Thoracic aorta (tissue), 2 donors: ENCODE measurements around the gene BCAS1. TPM values are rescaled to one million over a fixed set of nuclear protein-coding genes. Genes with fewer than 3 reads are reported as not detected.
A peak's percentile ranks its signal among the peaks of the same experiment; 100 is the strongest.

Experiments used
- ATAC-seq: fragments of 150-250 bp; one replicate; pipeline ENCODE4 v1.8.0; 2017; ENCODE audit warnings: low read depth; ENCODE audit not compliant: insufficient number of reproducible peaks, low FRiP score
- DNase-seq: peaks from one replicate; pipeline ENCODE4 v3.0.0-alpha.2; 2020; ENCODE audit warnings: low spot score
- H3K27ac ChIP-seq, 2 donors: fragments of 200-600 bp; sonication (generic); 1 replicate in 1 of 2; 2 replicates in 1 of 2; pipeline ENCODE4 v1.5.1; 2016; ENCODE audit warnings: mild to moderate bottlenecking in 2 of 2, moderate library complexity in 2 of 2
- H3K27me3 ChIP-seq: fragments of 200-600 bp; sonication (generic); replicated peaks from 2 replicates; pipeline ENCODE4 v1.6.0; 2016; ENCODE audit warnings: mild to moderate bottlenecking; ENCODE audit not compliant: insufficient read depth
- H3K36me3 ChIP-seq: fragments of 200-600 bp; sonication (generic); one replicate; pipeline ENCODE4 v1.5.1; 2016
- H3K4me1 ChIP-seq, 2 donors: fragments of 200-600 bp; sonication (generic); 1 replicate in 1 of 2; 2 replicates in 1 of 2; pipeline versions ENCODE4 v1.5.1 to v1.6.0; 2016; ENCODE audit warnings: low read depth in 2 of 2, mild to moderate bottlenecking in 1 of 2; ENCODE audit not compliant: control insufficient read depth in 1 of 2
- H3K4me3 ChIP-seq: fragments of 200-600 bp; sonication (generic); 2 replicates; pipeline ENCODE4 v1.5.1; 2016; ENCODE audit warnings: mild to moderate bottlenecking
- H3K9me3 ChIP-seq: fragments of 200-600 bp; sonication (generic); 2 replicates; pipeline ENCODE4 v1.5.1; 2016
- CTCF ChIP-seq: fragments of 200-600 bp; sonication (generic); IDR thresholded peaks from one replicate; pipeline ENCODE4 v1.5.1; 2019; ENCODE audit warnings: antibody characterized with exemption
- total RNA-seq, 2 donors: library from RNA; depleted of rRNA; stranded (reverse); fragments of >200 nt; gene quantifications; one replicate each; pipeline versions ENCODE4 v1.1.0 to v1.2.3, GENCODE V29; 2016

Gene BCAS1
- total RNA-seq, 2 donors from 2014 or later: under 0.01 to 3.6 TPM

GRCh38 chr20:53939572-53940359, 130.6 kb downstream of the BCAS1 start:
- DNase-seq: peak; percentile 64
- Histone ChIP-seq H3K4me3 (peak overlapping the region; percentile 11), H3K27me3 (no peaks in the 10 kb centered on the region), H3K27ac (peak overlapping the region; percentile 3 to 37), H3K9me3 (no peaks in the 10 kb centered on the region), H3K36me3 (no peaks in the 10 kb centered on the region), H3K4me1 (peaks cover 20 to 22% of the 10 kb centered on the region in 2 donors)
- peak; percentile 63 for ATAC-seq
- TF ChIP-seq CTCF: peak; percentile 59

- H3K4me3 ChIP-seq: no peak overlapping the region
- H3K4me1 ChIP-seq: peaks cover 25 to 26% of the 10 kb centered on the region in 2 donors
- peak overlapping the region; percentile 3 to 37 for H3K27ac ChIP-seq
- no peaks in the 10 kb centered on the region for H3K27me3 ChIP-seq
- no peaks in the 10 kb centered on the region for H3K9me3 ChIP-seq
- no peak for ATAC-seq
- no peak for TF ChIP-seq CTCF
- no peak for DNase-seq
- H3K36me3 ChIP-seq: no peaks in the 10 kb centered on the region
Observed at GRCh38 chr20:53939190-53939571, 131.2 kb downstream of the BCAS1 start.

- H3K27me3 ChIP-seq: no peaks in the 10 kb centered on the region
- TF ChIP-seq CTCF: no peak
- peaks cover 25 to 28% of the 10 kb centered on the region in 2 donors for H3K4me1 ChIP-seq
- no peak overlapping the region for H3K4me3 ChIP-seq
- H3K27ac ChIP-seq: no peak overlapping the region
- H3K9me3 ChIP-seq: no peaks in the 10 kb centered on the region
- ATAC-seq (no peak), DNase-seq (no peak)
- no peaks in the 10 kb centered on the region for H3K36me3 ChIP-seq
Observed at GRCh38 chr20:53938739-53939138, 131.7 kb downstream of the BCAS1 start.

- no peak for ATAC-seq
- H3K4me1 ChIP-seq: peaks cover 25 to 28% of the 10 kb centered on the region in 2 donors
- H3K9me3 ChIP-seq: no peaks in the 10 kb centered on the region
- no peaks in the 10 kb centered on the region for H3K36me3 ChIP-seq
- H3K27ac ChIP-seq: no peak overlapping the region
- no peaks in the 10 kb centered on the region for H3K27me3 ChIP-seq
- no peak for DNase-seq
- no peak for TF ChIP-seq CTCF
- H3K4me3 ChIP-seq: no peak overlapping the region
Observed at GRCh38 chr20:53937929-53938367, 132.4 kb downstream of the BCAS1 start.

- Histone ChIP-seq H3K4me3 (no peak overlapping the region), H3K27ac (no peak overlapping the region), H3K4me1 (peaks cover 25 to 28% of the 10 kb centered on the region in 2 donors), H3K9me3 (no peaks in the 10 kb centered on the region), H3K36me3 (no peaks in the 10 kb centered on the region), H3K27me3 (no peaks in the 10 kb centered on the region)
- no peak for TF ChIP-seq CTCF
- no peak for ATAC-seq
- DNase-seq: no peak
Observed at GRCh38 chr20:53937339-53937741, 133.1 kb downstream of the BCAS1 start.
